NCI-H128 (cell line): ENCODE results near the gene CKLF.

Source experiments
- DNase-seq: peaks from one replicate; lab custom pipeline; 2025; ENCODE audit not compliant: unreplicated experiment; lab: John Stamatoyannopoulos, UW

CKLF gene

GRCh38 chr16:66568355-66568754 is 16.0 kb downstream of the CKLF start:
- no peak for DNase-seq

GRCh38 chr16:66569131-66569530 is 16.8 kb downstream of the CKLF start:
- no peak for DNase-seq

- DNase-seq = no peak
Observed at GRCh38 chr16:66569827-66570405, 17.5 kb downstream of the CKLF start.

GRCh38 chr16:66572356-66572755 is 20.0 kb downstream of the CKLF start:
- DNase-seq = no peak

DNA sequence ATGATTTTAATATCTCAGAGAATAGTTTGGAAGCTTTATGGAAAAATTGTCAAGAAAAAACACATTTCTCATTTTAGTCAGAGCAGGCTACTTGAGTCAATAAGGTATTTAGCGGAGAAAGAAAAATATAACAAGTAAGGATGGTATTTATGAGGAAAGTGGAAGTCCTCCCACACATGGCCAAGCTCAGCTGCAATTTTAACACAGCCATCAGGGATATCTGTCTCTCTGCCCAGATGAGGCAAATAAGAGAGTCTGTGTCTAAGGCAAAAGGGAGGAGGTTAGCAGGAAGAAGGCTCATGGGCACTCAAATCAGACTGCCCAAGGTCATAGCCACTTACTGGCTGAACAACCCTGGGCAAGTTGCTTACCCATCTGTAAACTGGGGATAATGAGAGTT is 21.7 kb downstream of the CKLF start:
- no peak for DNase-seq

DNA sequence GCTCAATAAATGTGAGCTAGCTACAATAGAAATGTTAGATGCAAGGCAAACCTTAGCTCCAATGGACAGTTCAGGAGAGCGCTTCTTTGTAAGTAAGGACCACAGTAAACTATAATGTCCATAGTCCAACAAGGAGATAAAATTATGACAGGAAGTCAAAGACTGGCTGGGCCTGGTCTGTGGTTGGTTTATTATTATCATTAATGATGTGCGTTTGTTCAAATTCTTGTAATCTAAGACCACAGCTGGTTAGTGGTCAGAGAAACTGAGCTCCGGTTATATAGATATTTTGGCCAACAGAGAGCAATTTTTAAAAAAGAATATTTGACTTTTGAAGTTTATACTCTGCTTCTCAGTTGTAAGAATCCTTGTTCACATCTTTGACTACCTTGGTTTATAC is 22.2 kb downstream of the CKLF start:
- no peak for DNase-seq

DNA sequence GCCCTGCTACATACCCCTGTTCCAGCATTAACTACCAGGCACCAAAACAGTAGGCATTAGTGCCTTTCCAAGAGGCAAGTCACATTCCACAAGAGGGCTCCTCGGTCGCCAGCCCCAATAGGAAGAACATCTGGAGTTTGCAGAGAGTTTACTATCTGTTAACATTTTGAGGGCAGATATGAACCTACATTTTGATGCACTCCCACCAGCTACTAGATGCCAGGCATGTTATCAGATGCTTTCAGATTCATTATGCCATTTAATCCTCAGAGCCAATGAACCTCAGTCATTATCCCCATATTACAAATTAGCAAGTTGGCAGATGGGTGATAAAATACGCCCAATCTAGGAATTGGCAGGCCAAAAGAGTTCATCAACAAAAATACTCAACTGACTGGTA is 22.7 kb downstream of the CKLF start:
- DNase-seq = no peak

DNA sequence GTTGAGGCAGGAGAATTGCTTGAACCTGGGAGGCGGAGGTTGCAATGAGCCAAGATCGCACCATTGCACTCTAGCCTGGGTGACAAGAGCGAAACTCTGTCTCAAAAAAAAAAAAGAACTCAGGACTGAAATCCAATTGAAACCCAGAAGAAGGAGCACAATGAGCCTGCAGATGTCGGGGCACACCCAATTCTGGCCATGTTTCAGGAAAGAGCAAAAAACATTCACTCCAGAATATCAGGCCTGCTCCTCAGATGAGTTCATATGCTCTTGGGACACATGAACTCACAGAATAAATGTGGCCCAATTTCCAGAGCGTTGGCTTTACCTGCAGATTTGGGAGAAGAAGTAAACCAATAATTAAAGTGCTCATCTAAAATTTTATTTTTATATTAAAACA is 23.9 kb downstream of the CKLF start:
- DNase-seq = no peak

- no peak for DNase-seq
Observed at GRCh38 chr16:66578651-66579531, 26.5 kb downstream of the CKLF start, which contains the start of gene CMTM2. Gene CMTM2 (plus strand): TSS chr16:66579463. CDS start chr16:66579608, 145 bp downstream.

DNA sequence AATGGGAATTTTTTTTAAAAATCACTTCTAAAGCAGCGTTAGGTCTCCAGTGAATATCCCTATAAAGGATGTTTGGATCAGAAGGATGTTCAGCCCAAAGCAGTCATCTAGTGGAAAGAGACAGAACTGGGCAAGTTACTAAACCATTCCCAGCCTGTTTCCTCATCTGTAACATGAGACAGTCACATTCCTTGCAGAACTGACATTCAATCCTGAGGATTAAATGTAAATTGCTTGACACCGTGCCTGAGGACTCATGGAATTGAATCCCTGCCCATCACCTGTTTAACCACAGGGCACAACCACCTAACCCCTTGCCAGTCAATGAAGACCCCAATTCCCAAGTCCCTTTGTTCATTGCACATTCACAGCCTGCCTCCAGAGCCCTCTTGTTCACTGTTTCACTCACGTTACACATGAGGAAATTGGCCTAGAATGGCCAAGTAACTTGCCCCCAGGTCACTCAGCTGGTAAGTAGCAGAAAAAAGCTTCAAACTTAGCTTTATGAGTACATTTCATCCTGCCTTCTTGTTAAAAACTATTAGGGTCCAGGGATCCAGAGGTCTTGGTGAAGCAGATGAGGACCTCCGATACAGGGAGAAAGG is 28.3 kb downstream of the CKLF start:
- no peak for DNase-seq

DNA sequence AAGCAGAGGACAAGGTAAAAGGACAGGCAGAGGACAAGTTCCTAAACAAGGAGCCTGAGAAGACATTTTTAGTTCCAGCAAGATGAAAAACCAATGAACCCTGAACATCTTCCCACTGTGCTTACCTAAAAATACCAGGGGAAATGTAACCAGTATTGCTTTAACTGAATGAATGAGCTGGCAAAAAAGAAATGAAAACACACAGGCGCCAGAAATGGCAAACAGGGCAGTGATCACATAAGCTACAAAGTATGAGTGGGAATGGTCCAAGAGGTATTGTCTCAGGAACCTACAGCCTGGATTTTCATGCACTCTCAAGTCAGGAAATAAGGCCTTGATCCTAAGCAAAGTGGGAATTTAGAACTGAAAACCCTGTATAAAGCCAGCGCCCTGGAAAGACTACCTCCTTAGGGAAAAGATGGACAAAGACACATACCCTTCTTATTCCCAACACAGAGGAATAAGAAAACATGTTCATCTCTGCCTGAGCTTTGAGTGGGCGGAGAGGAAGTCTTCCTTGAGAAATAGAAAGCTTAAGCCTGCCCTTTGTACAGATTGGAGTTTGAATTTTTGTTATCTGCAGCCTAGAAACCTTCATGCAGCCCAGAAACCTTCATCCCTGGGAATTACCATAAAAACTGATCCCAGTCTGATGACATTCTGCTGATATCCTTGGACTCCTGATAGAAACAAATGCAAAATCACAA is 29.0 kb downstream of the CKLF start:
- no peak for DNase-seq

DNA sequence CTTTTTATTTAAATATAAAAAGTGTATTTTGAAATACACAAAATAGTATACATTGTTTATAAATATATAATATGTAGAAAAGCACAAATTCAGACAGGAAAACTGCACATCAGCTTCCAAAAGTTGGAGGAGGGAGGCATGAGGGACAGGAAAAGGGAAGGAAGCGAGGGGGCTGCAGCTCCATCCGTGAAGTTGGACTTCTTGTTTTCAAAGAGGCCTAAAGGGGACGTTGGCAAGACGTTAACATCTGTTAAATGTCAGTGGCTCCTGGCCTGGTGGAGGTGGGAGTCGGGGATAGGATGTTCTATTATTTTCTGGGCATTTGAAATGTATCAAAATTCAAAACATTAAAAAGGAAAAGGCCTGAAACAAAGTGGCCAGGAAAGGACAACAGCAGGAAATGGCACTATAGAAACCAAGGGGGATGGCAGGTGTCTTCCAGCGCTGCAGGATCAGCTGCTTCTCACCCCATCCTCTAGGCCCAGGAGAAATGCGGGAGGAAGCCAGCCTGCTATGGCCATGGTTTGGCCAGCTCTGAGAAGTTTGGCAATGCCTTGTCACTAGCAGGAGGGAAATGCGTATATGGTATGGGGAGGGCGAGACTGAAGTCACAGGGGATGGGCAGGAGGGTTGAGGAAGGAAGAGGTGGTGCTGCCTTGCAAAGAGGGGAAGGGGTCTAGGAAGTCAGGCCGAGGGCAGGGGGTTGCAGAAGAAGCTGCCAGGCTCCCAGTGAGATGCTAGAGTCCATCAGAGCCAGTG is 33.3 kb downstream of the CKLF start:
- DNase-seq = no peak

DNA sequence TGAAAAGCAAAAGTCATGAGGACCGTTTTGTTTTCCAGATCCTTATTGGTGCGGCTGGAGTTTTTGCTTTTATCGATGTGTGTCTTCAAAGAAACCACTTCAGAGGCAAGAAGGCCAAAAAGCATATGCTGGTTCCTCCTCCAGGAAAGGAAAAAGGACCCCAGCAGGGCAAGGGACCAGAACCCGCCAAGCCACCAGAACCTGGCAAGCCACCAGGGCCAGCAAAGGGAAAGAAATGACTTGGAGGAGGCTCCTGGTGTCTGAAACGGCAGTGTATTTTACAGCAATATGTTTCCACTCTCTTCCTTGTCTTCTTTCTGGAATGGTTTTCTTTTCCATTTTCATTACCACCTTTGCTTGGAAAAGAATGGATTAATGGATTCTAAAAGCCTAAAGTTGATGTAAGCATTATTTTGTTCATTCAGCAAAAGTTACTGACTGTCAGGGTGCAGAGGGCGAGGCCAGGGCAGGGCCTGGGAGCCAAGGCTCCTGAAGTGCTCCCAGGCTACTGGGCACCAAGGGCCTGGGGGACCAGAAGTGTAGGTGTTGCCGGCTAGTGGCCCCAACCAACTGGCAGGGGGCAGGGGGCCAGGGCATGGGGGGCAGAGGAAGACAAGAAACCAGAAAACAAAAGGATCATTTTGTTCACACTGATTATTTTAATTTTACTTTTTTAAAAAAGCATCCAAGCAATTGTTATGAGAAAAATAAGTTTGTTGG is 35.7 kb downstream of the CKLF start:
- DNase-seq = no peak

GRCh38 chr16:66588981-66589713 is 36.8 kb downstream of the CKLF start:
- DNase-seq = no peak

- no peak for DNase-seq
Observed at GRCh38 chr16:66590322-66590721, 37.9 kb downstream of the CKLF start.

GRCh38 chr16:66591018-66591417 is 38.6 kb downstream of the CKLF start:
- no peak for DNase-seq

GRCh38 chr16:66592241-66592640 is 39.9 kb downstream of the CKLF start:
- no peak for DNase-seq

GRCh38 chr16:66592814-66593213 is 40.4 kb downstream of the CKLF start:
- no peak for DNase-seq

DNA sequence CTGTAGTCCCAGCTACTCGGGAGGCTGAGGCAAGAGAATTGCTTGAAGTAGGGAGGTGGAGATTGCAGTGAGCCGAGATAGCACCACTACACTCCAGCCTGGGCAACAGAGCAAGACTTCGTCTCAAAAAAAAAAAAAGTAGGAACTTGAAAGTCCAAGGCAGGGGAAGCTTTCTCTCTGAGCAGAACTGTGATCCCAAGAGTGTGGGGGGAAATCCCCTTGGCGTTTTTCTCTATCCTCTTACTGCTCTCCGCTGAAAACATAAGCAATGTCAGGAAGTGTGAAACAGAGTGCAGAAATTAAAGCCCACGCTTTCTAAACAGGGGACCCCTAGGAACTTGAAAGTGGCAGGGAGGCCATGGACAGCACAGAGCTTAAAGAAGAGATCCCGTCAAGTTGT is 42.4 kb downstream of the CKLF start:
- no peak for DNase-seq
